ENCODE results near the gene CCNY.

DNA sequence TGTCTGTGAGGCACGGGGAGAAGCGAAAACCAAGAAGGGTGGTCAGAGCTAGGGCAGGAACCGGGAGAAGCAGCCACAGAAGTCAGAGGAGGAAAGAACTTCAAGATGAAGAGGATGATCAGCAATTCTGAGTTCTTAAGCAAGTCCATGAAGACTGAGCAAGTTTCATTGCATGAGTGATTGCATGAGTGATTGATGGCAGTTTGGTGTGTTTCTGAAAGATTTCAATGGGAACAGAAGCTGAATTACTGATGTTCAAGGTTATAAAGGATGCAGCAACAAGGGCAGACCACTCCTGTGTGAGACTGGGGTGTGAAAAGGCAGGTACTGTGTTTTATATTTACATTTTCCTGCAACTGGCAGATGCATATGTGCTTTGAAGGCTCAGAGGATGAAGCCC is 35.4 kb downstream of the CCNY start:
- TF ChIP-seq CTCF (IDR thresholded peaks at IDR 0.05) (no peak), POLR2AphosphoS5 (IDR thresholded peaks at IDR 0.05; ENCODE audit: low read depth, low read length) (no peak)

All from Panc1 (cell line).